ENCODE measurements around the gene MLIP.
"Not testable (repeated sequence)": the region's sequence is repeated elsewhere in the genome, so short reads cannot be mapped to it uniquely, and the experiment has no call there.

Gene MLIP

GRCh38 chr6:54140811-54141210, 29.6 kb downstream of the MLIP start:
- in situ Hi-C loops (cut with MboI; ENCODE audit: low sequenced_read_pairs), result no loop called here

- in situ Hi-C loops (cut with MboI; ENCODE audit: low sequenced_read_pairs), result no loop called here
Observed at GRCh38 chr6:54142889-54143519, 31.8 kb downstream of the MLIP start.

GRCh38 chr6:54151861-54152260, 40.6 kb downstream of the MLIP start:
- in situ Hi-C loops (cut with MboI; ENCODE audit: low sequenced_read_pairs), result no loop called here

GRCh38 chr6:54156650-54157250, 45.5 kb downstream of the MLIP start:
- in situ Hi-C loops (cut with MboI; ENCODE audit: low sequenced_read_pairs), result no loop called here

GRCh38 chr6:54157405-54157804, 46.2 kb downstream of the MLIP start:
- in situ Hi-C loops (cut with MboI; ENCODE audit: low sequenced_read_pairs), result no loop called here

GRCh38 chr6:54173089-54173488, 61.8 kb downstream of the MLIP start:
- in situ Hi-C loops (cut with MboI; ENCODE audit: low sequenced_read_pairs), result no loop called here

- in situ Hi-C loops (cut with MboI; ENCODE audit: low sequenced_read_pairs), result no loop called here
Observed at GRCh38 chr6:54179152-54179551, 67.9 kb downstream of the MLIP start.

GRCh38 chr6:54183616-54184015, 72.4 kb downstream of the MLIP start:
- in situ Hi-C loops (cut with MboI; ENCODE audit: low sequenced_read_pairs), result no loop called here

- in situ Hi-C loops (cut with MboI; ENCODE audit: low sequenced_read_pairs), result no loop called here
Observed at GRCh38 chr6:54185885-54186284, 74.6 kb downstream of the MLIP start.

- in situ Hi-C loops (cut with MboI; ENCODE audit: low sequenced_read_pairs), result no loop called here
Observed at GRCh38 chr6:54188846-54189245, 77.6 kb downstream of the MLIP start.

- in situ Hi-C loops (cut with MboI; ENCODE audit: low sequenced_read_pairs), result no loop called here
Observed at GRCh38 chr6:54191461-54191860, 80.2 kb downstream of the MLIP start.

GRCh38 chr6:54192993-54193392, 81.8 kb downstream of the MLIP start:
- in situ Hi-C loops (cut with MboI; ENCODE audit: low sequenced_read_pairs), result no loop called here

- in situ Hi-C loops (cut with MboI; ENCODE audit: low sequenced_read_pairs), result no loop called here
Observed at GRCh38 chr6:54193560-54193959, 82.3 kb downstream of the MLIP start.

GRCh38 chr6:54194067-54194466, 82.8 kb downstream of the MLIP start:
- in situ Hi-C loops (cut with MboI; ENCODE audit: low sequenced_read_pairs), result no loop called here

GRCh38 chr6:54195637-54196036, 84.4 kb downstream of the MLIP start:
- in situ Hi-C loops (cut with MboI; ENCODE audit: low sequenced_read_pairs), result no loop called here

- in situ Hi-C loops (cut with MboI; ENCODE audit: low sequenced_read_pairs), result no loop called here
Observed at GRCh38 chr6:54196905-54197304, 85.7 kb downstream of the MLIP start.

- in situ Hi-C loops (cut with MboI; ENCODE audit: low sequenced_read_pairs), result no loop called here
Observed at GRCh38 chr6:54198134-54198533, 86.9 kb downstream of the MLIP start.

- in situ Hi-C loops (cut with MboI; ENCODE audit: low sequenced_read_pairs), result not testable (repeated sequence)
Observed at GRCh38 chr6:54203474-54204035, 92.3 kb downstream of the MLIP start.

- in situ Hi-C loops (cut with MboI; ENCODE audit: low sequenced_read_pairs), result no loop called here
Observed at GRCh38 chr6:54204921-54205591, 93.8 kb downstream of the MLIP start.

- in situ Hi-C loops (cut with MboI; ENCODE audit: low sequenced_read_pairs), result no loop called here
Observed at GRCh38 chr6:54206510-54206909, 95.3 kb downstream of the MLIP start.

- in situ Hi-C loops (cut with MboI; ENCODE audit: low sequenced_read_pairs), result not testable (repeated sequence)
Observed at GRCh38 chr6:54209983-54210382, 98.7 kb downstream of the MLIP start.

- in situ Hi-C loops (cut with MboI; ENCODE audit: low sequenced_read_pairs), result no loop called here
Observed at GRCh38 chr6:54214286-54214685, 103.0 kb downstream of the MLIP start.

All from HL-60/S4 treated with retinoic acid at 250 ng/mL for 4 days and 3 days (cell line).